A549 (cell line): ENCODE data around the gene CACNA1E. TPM values are rescaled to one million over a fixed set of nuclear protein-coding genes. Genes with fewer than 3 reads are reported as not detected.

Experiments
- ATAC-seq, 2 experiments: fragments of 200-7000 bp in 1 of 2; fragments of >200 bp in 1 of 2; cut with Nextera tagmentation in 1 of 2; cut with Tn5 transposase in 1 of 2; 3 replicates each; pipeline versions ENCODE4 v1.8.0 to v1.9.1; 2018 to 2020; ENCODE audit warnings: mild to moderate bottlenecking in 1 of 2, moderate library complexity in 1 of 2
- CTCF ChIA-PET: fragments of 300-600 bp; sonication (Branson Sonifier 250); formaldehyde crosslinking; extraction: SDS; loops from one replicate; lab custom pipeline; 2021; ENCODE audit warnings: antibody characterized with exemption, inconsistent platforms; lab: Yijun Ruan, JAX
- POLR2A ChIA-PET: fragments of 350-600 bp; formaldehyde crosslinking; extraction: SDS; loops from one replicate; lab custom pipeline; 2021; ENCODE audit warnings: antibody characterized with exemption, inconsistent platforms; lab: Yijun Ruan, JAX
- DNase-seq, 2 experiments: peaks; one replicate each; pipeline versions ENCODE4 v3.0.0 to v3.0.0-alpha.2; 2011 to 2016; ENCODE audit warnings: low read depth in 1 of 2, low spot score in 1 of 2
- FAIRE-seq: peaks from 2 replicates; lab custom pipeline; 2011; peaks lifted over from hg19 to GRCh38; lab: Jason Lieb, UNC
- H3K27ac ChIP-seq, 2 experiments: fragments of >200 bp; sonication (Bioruptor Twin); formaldehyde crosslinking; 3 replicates each; pipeline ENCODE4 v1.5.1; 2016 to 2017
- H3K4me1 ChIP-seq: fragments of >200 bp; sonication (Bioruptor Twin); formaldehyde crosslinking; 3 replicates; pipeline ENCODE4 v1.6.1; 2016
- H3K4me2 ChIP-seq: fragments of >200 bp; sonication (Bioruptor Twin); formaldehyde crosslinking; 3 replicates; pipeline ENCODE4 v1.6.1; 2016
- H3K4me3 ChIP-seq: fragments of >200 bp; sonication (Bioruptor Twin); formaldehyde crosslinking; 3 replicates; pipeline ENCODE4 v1.5.1; 2016
- H3K9me3 ChIP-seq: fragments of >200 bp; sonication (Bioruptor Twin); formaldehyde crosslinking; 3 replicates; pipeline ENCODE4 v1.6.1; 2016
- ATOH8 ChIP-seq: fragments of 250-450 bp; sonication (Bioruptor Pico); IDR thresholded peaks from 2 replicates; pipeline ENCODE4 v1.5.0; 2020; ENCODE audit warnings: low read depth, mild to moderate bottlenecking, moderate library complexity
- BCL3 ChIP-seq: fragments of >200 bp; sonication (Bioruptor Twin); formaldehyde crosslinking; IDR thresholded peaks from 3 replicates; pipeline ENCODE4 v1.6.1; 2016
- CEBPB ChIP-seq, 2 experiments: fragments of >200 bp in 1 of 2; sonication (Bioruptor Twin) in 1 of 2; formaldehyde crosslinking in 1 of 2; IDR thresholded peaks; 2 replicates each; pipeline ENCODE4 v1.6.1; 2012 to 2016
- CHD2 ChIP-seq: fragments of 150-350 bp; IDR thresholded peaks from 2 replicates; pipeline ENCODE4 v1.6.1; 2014; ENCODE audit warnings: low read length; ENCODE audit not compliant: partially characterized antibody
- E2F6 ChIP-seq: IDR thresholded peaks from 2 replicates; pipeline ENCODE4 v1.6.1; 2012; ENCODE audit warnings: low read depth, borderline replicate concordance
- EHF ChIP-seq: fragments of 250-450 bp; sonication (Bioruptor Pico); IDR thresholded peaks from 2 replicates; pipeline ENCODE4 v1.5.0; 2020; ENCODE audit warnings: mild to moderate bottlenecking
- EHMT2 ChIP-seq: fragments of 200-600 bp; sonication (generic); IDR thresholded peaks from 2 replicates; pipeline ENCODE4 v1.6.1; 2016; ENCODE audit warnings: antibody characterized with exemption, low read depth, mild to moderate bottlenecking, moderate library complexity
- HES2 ChIP-seq: fragments of >200 bp; sonication (Bioruptor Twin); formaldehyde crosslinking; IDR thresholded peaks from 2 replicates; pipeline ENCODE4 v1.6.1; 2016
- HOXB13 ChIP-seq: fragments of 250-450 bp; sonication (Bioruptor Pico); IDR thresholded peaks from 2 replicates; pipeline ENCODE4 v1.5.0; 2020; ENCODE audit warnings: low read depth, mild to moderate bottlenecking, moderate library complexity
- HOXB5 ChIP-seq: fragments of 250-450 bp; sonication (Bioruptor Pico); IDR thresholded peaks from 2 replicates; pipeline ENCODE4 v1.5.0; 2020; ENCODE audit warnings: mild to moderate bottlenecking, moderate library complexity
- JUN ChIP-seq, 2 experiments: fragments of >200 bp; sonication (Bioruptor Twin); formaldehyde crosslinking; IDR thresholded peaks; 2 replicates in 1 of 2; 3 replicates in 1 of 2; pipeline ENCODE4 v1.6.1; 2016 to 2017
- KDM1A ChIP-seq: fragments of 200-600 bp; sonication (generic); IDR thresholded peaks from 2 replicates; pipeline ENCODE4 v1.6.1; 2016; ENCODE audit warnings: low read depth, mild to moderate bottlenecking
- KDM5A ChIP-seq: fragments of 200-600 bp; sonication (generic); IDR thresholded peaks from 2 replicates; pipeline ENCODE4 v1.6.1; 2016; ENCODE audit warnings: antibody characterized with exemption, mild to moderate bottlenecking
- MAFK ChIP-seq: fragments of 450-650 bp; IDR thresholded peaks from 2 replicates; pipeline ENCODE4 v1.6.1; 2014; ENCODE audit not compliant: partially characterized antibody
- NFE2L2 ChIP-seq: fragments of 150-350 bp; conservative IDR thresholded peaks from 2 replicates; pipeline ENCODE4 v1.6.1; 2014; ENCODE audit warnings: low read length
- PHF8 ChIP-seq: fragments of 200-600 bp; sonication (generic); IDR thresholded peaks from 2 replicates; pipeline ENCODE4 v1.6.1; 2016; ENCODE audit warnings: low read depth, mild to moderate bottlenecking, antibody characterized with exemption, moderate library complexity, borderline replicate concordance
- RAD21 ChIP-seq, 2 experiments: fragments of >200 bp in 1 of 2; sonication (Bioruptor Twin) in 1 of 2; formaldehyde crosslinking in 1 of 2; IDR thresholded peaks in 1 of 2; conservative IDR thresholded peaks in 1 of 2; 2 replicates in 1 of 2; 3 replicates in 1 of 2; pipeline ENCODE4 v1.6.1; 2012 to 2018; ENCODE audit warnings: inconsistent platforms in 1 of 2
- RARB ChIP-seq: fragments of 250-450 bp; sonication (Bioruptor Pico); IDR thresholded peaks from 2 replicates; pipeline ENCODE4 v1.8.0; 2021; ENCODE audit warnings: mild to moderate bottlenecking, moderate library complexity
- RCOR1 ChIP-seq: fragments of 150-350 bp; IDR thresholded peaks from 2 replicates; pipeline ENCODE4 v1.6.1; 2014; ENCODE audit warnings: antibody characterized with exemption, low read length, low read depth
- REST ChIP-seq: fragments of 200-600 bp; sonication (generic); IDR thresholded peaks from 2 replicates; pipeline ENCODE4 v1.6.1; 2016; ENCODE audit warnings: antibody characterized with exemption, mild to moderate bottlenecking, moderate library complexity
- RFX5 ChIP-seq: fragments of 450-650 bp; IDR thresholded peaks from 2 replicates; pipeline ENCODE4 v1.7.1; 2014; ENCODE audit warnings: antibody characterized with exemption, mild to moderate bottlenecking, moderate library complexity
- TFCP2L1 ChIP-seq: fragments of 250-450 bp; sonication (Bioruptor Pico); IDR thresholded peaks from 2 replicates; pipeline ENCODE4 v1.5.0; 2021; ENCODE audit warnings: mild to moderate bottlenecking
- USF2 ChIP-seq: fragments of 450-650 bp; IDR thresholded peaks from 2 replicates; pipeline ENCODE4 v1.6.1; 2014; ENCODE audit warnings: antibody characterized with exemption
- ZSCAN20 ChIP-seq: fragments of 250-450 bp; sonication (Bioruptor Pico); IDR thresholded peaks from 2 replicates; pipeline ENCODE4 v1.8.0; 2022; ENCODE audit warnings: mild to moderate bottlenecking, moderate library complexity
- WGBS: methylation state at CpG from one replicate; pipeline ENCODE4 v1.1.6; 2017; ENCODE audit errors: missing lambda C conversion rate; 5-methylcytosine and 5-hydroxymethylcytosine counted together
- polyA plus RNA-seq, 4 experiments: library from polyadenylated mRNA; depleted of rRNA in 3 of 4; stranded (reverse); fragments of >200 nt; fragmentation: RNase III in 1 of 4; extraction: RNeasy Plus Mini Kit Qiagen cat#74134 plus additional on column Dnase treatment in 1 of 4; gene quantifications; 2 replicates in 3 of 4; 3 replicates in 1 of 4; pipeline ENCODE4 v1.2.3, GENCODE V29; 2011 to 2017

Gene CACNA1E
- polyA plus RNA-seq, 2 of the 4 experiments (the other 2 are of a cell fraction) = 0.01 TPM; not detected in 1

- no peak for TF ChIP-seq KDM1A
- no peak for TF ChIP-seq HOXB13 (CRISPR knock-in tag)
- no peak for TF ChIP-seq EHMT2
- no peak for TF ChIP-seq CEBPB (IDR thresholded peaks at IDR 0.05)
- no peak for TF ChIP-seq BCL3
- TF ChIP-seq RFX5 = no peak
- no peak for TF ChIP-seq USF2
- no peak for TF ChIP-seq RAD21 (conservative IDR thresholded peaks at IDR 0.05 in 1 of 2, IDR thresholded peaks at IDR 0.05 in 1 of 2)
- no peak for TF ChIP-seq RCOR1
- no peak for TF ChIP-seq REST
- TF ChIP-seq RARB (CRISPR knock-in tag) = no peak
- TF ChIP-seq JUN (IDR thresholded peaks at IDR 0.05) = no peak
- TF ChIP-seq ZSCAN20 (CRISPR knock-in tag) = no peak
- TF ChIP-seq EHF (CRISPR knock-in tag) = no peak
- no peak for TF ChIP-seq PHF8
- no peak for TF ChIP-seq NFE2L2
- no peak for TF ChIP-seq ATOH8 (CRISPR knock-in tag)
- WGBS = 13% methylated on average over 4 of the region's 4 CpGs
- DNase-seq (no peak), FAIRE-seq (no peak), ATAC-seq (no peak)
- ChIA-PET POLR2A (no interaction called here), CTCF (no interaction called here)
- no peaks in the 10 kb centered on the region for H3K9me3 ChIP-seq
- no peak overlapping the region for H3K27ac ChIP-seq
- no peak overlapping the region for H3K4me3 ChIP-seq
- H3K4me1 ChIP-seq = no peaks in the 10 kb centered on the region
- H3K4me2 ChIP-seq = no peak overlapping the region
Observed at GRCh38 chr1:181513786-181514297, 30.5 kb downstream of the CACNA1E start.

GRCh38 chr1:181514298-181515290, 31.3 kb downstream of the CACNA1E start:
- no peaks in the 10 kb centered on the region for H3K9me3 ChIP-seq
- FAIRE-seq (no peak), DNase-seq (no peak), ATAC-seq (no peak)
- no peak overlapping the region for H3K4me2 ChIP-seq
- WGBS = 28% methylated on average over 3 of the region's 4 CpGs
- ChIA-PET POLR2A (no interaction called here), CTCF (no interaction called here)
- no peaks in the 10 kb centered on the region for H3K4me1 ChIP-seq
- no peak overlapping the region for H3K4me3 ChIP-seq
- H3K27ac ChIP-seq = no peak overlapping the region
- no peak for TF ChIP-seq MAFK
- no peak for TF ChIP-seq KDM5A
- no peak for TF ChIP-seq HES2
- TF ChIP-seq REST = no peak
- TF ChIP-seq E2F6 = no peak
- TF ChIP-seq CHD2 = no peak
- no peak for TF ChIP-seq HOXB5 (CRISPR knock-in tag)
- TF ChIP-seq TFCP2L1 (CRISPR knock-in tag) = no peak
